CD4-positive, alpha-beta T cell (primary cell): Measurements from ENCODE around the gene C9. TPM values are rescaled to one million over a fixed set of nuclear protein-coding genes. Genes with fewer than 3 reads are reported as not detected.

Experiments
- ATAC-seq: fragments of 200-7000 bp; cut with Tn5 transposase; one replicate; pipeline ENCODE4 v1.10.0; 2022; ENCODE audit warnings: mild to moderate bottlenecking; ENCODE audit not compliant: poor library complexity
- CTCF ChIA-PET: fragments of 350-600 bp; sonication (Branson Sonifier 250); formaldehyde crosslinking; loops from one replicate; lab custom pipeline; 2021; ENCODE audit warnings: antibody characterized with exemption, inconsistent platforms; lab: Charles Lee
- POLR2A ChIA-PET: fragments of 350-600 bp; sonication (Branson Sonifier 250); formaldehyde crosslinking; loops from one replicate; lab custom pipeline; 2021; ENCODE audit warnings: antibody characterized with exemption, inconsistent platforms; lab: Charles Lee
- DNase-seq, 14 experiments: peaks; one replicate each; pipeline ENCODE4 v3.0.0-alpha.2; 2013 to 2020; ENCODE audit warnings: mixed read lengths in 2 of 14
- H3K27ac ChIP-seq, 2 donors: one replicate each; pipeline versions ENCODE4 v1.5.1 to v1.7.0; 2013; ENCODE audit warnings: low read length in 2 of 2, low read depth in 1 of 2, mild to moderate bottlenecking in 1 of 2
- H3K27me3 ChIP-seq, 2 experiments: 1 replicate in 1 of 2; 2 replicates in 1 of 2; pipeline versions ENCODE4 v1.6.1 to v1.7.0; 2013; ENCODE audit warnings: low read length in 2 of 2, control low read depth in 1 of 2, mild to moderate bottlenecking in 1 of 2, moderate library complexity in 1 of 2; ENCODE audit not compliant: insufficient read depth in 2 of 2, control insufficient read depth in 1 of 2
- H3K36me3 ChIP-seq: one replicate; pipeline ENCODE4 v1.6.1; 2013; ENCODE audit warnings: low read length, control low read depth; ENCODE audit not compliant: insufficient read depth
- H3K4me1 ChIP-seq: one replicate; pipeline ENCODE4 v1.6.1; 2013; ENCODE audit warnings: low read length, control low read depth; ENCODE audit not compliant: insufficient read depth
- H3K4me3 ChIP-seq: one replicate; pipeline ENCODE4 v1.5.1; 2013; ENCODE audit warnings: mild to moderate bottlenecking, low read length, moderate library complexity
- H3K9me3 ChIP-seq, 2 experiments: 1 replicate in 1 of 2; 2 replicates in 1 of 2; pipeline versions ENCODE4 v1.6.1 to v1.7.0; 2013; ENCODE audit warnings: low read length in 2 of 2, mild to moderate bottlenecking in 2 of 2, control low read depth in 1 of 2, moderate library complexity in 1 of 2; ENCODE audit not compliant: control insufficient read depth in 1 of 2, insufficient read depth in 1 of 2
- H3K27ac Mint-ChIP-seq: one replicate; pipeline ENCODE4 v1.8.0; 2020; ENCODE audit warnings: mixed read lengths
- H3K27me3 Mint-ChIP-seq: one replicate; pipeline ENCODE4 v1.8.0; 2021; ENCODE audit warnings: mixed read lengths
- H3K36me3 Mint-ChIP-seq: one replicate; pipeline ENCODE4 v1.8.0; 2021; ENCODE audit warnings: low read depth, mixed read lengths
- H3K4me1 Mint-ChIP-seq: one replicate; pipeline ENCODE4 v1.8.0; 2021; ENCODE audit warnings: low read depth, mixed read lengths
- H3K4me3 Mint-ChIP-seq: one replicate; pipeline ENCODE4 v1.8.0; 2020; ENCODE audit warnings: mild to moderate bottlenecking, mixed read lengths
- H3K9me3 Mint-ChIP-seq: one replicate; pipeline ENCODE4 v1.8.0; 2020; ENCODE audit warnings: mixed read lengths
- CTCF ChIP-seq: fragments of 200-600 bp; IDR thresholded peaks from one replicate; pipeline ENCODE4 v1.8.0; 2022; ENCODE audit warnings: antibody characterized with exemption, mild to moderate bottlenecking
- intact Hi-C, 2 experiments: fragments of 100-400 bp; cut with DNase I in 1 of 2; cut with micrococcal nuclease in 1 of 2; formaldehyde crosslinking; loops; one replicate each; pipeline versions ENCODE4 v1.15.1 to v1.9.0; 2023 to 2025; cut with DNase I, micrococcal nuclease
- total RNA-seq, 174 experiments: library from RNA in 2 of 174; stranded (reverse) in 2 of 174; gene quantifications; one replicate each; pipeline ENCODE4 v1.2.3 and lab custom pipeline; 2021 to 2026

C9 gene
- total RNA-seq, 2 experiments from 2014 or later = not detected

- no peaks in the 10 kb centered on the region for H3K36me3 ChIP-seq
- no peak overlapping the region for H3K4me3 Mint-ChIP-seq
- H3K27ac ChIP-seq = no peak overlapping the region
- no peak overlapping the region for H3K27ac Mint-ChIP-seq
- H3K9me3 ChIP-seq = no peaks in the 10 kb centered on the region
- H3K27me3 Mint-ChIP-seq = peaks cover 4% of the 10 kb centered on the region
- ChIA-PET CTCF (interaction anchor here (1.3 kb wide), 1 partner anchor 14 kb away, joined by 4 read pairs; no protein-coding TSS in a partner anchor), POLR2A (no interaction called here)
- DNase-seq = no peak
- no peak overlapping the region for H3K4me3 ChIP-seq
- TF ChIP-seq CTCF = no peak
- ATAC-seq = no peak
- no peaks in the 10 kb centered on the region for H3K4me1 ChIP-seq
- peaks cover 0 to 2% of the 10 kb centered on the region in 2 experiments for H3K27me3 ChIP-seq
- peaks cover 2% of the 10 kb centered on the region for H3K9me3 Mint-ChIP-seq
- H3K4me1 Mint-ChIP-seq = no peaks in the 10 kb centered on the region
- H3K36me3 Mint-ChIP-seq = no peaks in the 10 kb centered on the region
- intact Hi-C loops = no loop called here
Measured at GRCh38 chr5:39362646-39363045, 1.6 kb downstream of the C9 start.

GRCh38 chr5:39361306-39361705 is 3.0 kb downstream of the C9 start:
- no peak for ATAC-seq
- ChIA-PET POLR2A (no interaction called here), CTCF (interaction anchor here (0.6 kb wide), 1 partner anchor 18 kb away, joined by 3 read pairs; no protein-coding TSS in a partner anchor)
- no peaks in the 10 kb centered on the region for H3K27me3 ChIP-seq
- Mint-ChIP-seq H3K4me3 (no peak overlapping the region), H3K27me3 (peaks cover 1% of the 10 kb centered on the region), H3K36me3 (no peaks in the 10 kb centered on the region), H3K27ac (no peak overlapping the region), H3K4me1 (no peaks in the 10 kb centered on the region), H3K9me3 (peaks cover 2% of the 10 kb centered on the region)
- no peak for DNase-seq
- H3K4me3 ChIP-seq = no peak overlapping the region
- no peaks in the 10 kb centered on the region for H3K9me3 ChIP-seq
- TF ChIP-seq CTCF = no peak
- no peak overlapping the region for H3K27ac ChIP-seq
- H3K4me1 ChIP-seq = no peaks in the 10 kb centered on the region
- no peaks in the 10 kb centered on the region for H3K36me3 ChIP-seq
- intact Hi-C loops = no loop called here

DNA sequence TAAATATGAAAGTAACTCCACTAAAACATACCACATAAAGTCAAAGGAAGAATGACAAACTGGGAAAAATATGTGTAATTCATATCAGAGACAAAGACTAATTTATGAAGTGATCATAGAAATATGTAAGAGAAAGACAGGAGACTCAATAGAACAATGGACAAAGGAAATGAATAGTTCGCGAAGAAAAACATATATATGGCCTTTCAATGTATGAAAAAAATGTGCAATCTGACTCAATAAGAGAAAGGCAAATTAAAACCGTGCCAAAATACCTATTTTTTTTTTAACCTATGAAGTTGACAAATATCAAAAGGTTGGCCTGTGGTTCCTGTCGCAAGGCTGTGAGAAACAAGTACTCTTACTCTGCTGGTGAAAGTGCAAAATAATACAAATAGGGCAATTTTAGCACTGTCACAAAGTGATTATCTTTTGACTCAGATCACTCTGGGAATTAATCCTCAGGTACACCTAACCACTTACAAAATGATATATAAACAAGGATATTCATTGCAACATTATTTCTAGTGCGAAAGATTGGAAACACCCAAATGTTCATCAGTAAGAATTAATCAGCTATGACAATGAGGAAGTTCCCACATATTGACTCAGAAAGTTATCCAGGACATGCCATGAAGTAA is 3.7 kb downstream of the C9 start:
- Mint-ChIP-seq H3K27me3 (no peaks in the 10 kb centered on the region), H3K4me3 (no peak overlapping the region), H3K9me3 (peaks cover 2% of the 10 kb centered on the region), H3K4me1 (no peaks in the 10 kb centered on the region), H3K36me3 (no peaks in the 10 kb centered on the region), H3K27ac (no peak overlapping the region)
- no peak overlapping the region for H3K4me3 ChIP-seq
- H3K9me3 ChIP-seq = no peaks in the 10 kb centered on the region
- no peaks in the 10 kb centered on the region for H3K27me3 ChIP-seq
- no peaks in the 10 kb centered on the region for H3K36me3 ChIP-seq
- TF ChIP-seq CTCF = no peak
- peak in 2 of 14 experiments; percentile 4 to 8 for DNase-seq
- no peaks in the 10 kb centered on the region for H3K4me1 ChIP-seq
- ChIA-PET CTCF (interaction anchor here (0.6 kb wide), 1 partner anchor 18 kb away, joined by 3 read pairs; no protein-coding TSS in a partner anchor), POLR2A (no interaction called here)
- intact Hi-C loops = no loop called here
- no peak for ATAC-seq
- no peak overlapping the region for H3K27ac ChIP-seq
